ENCODE measurements around the gene ASIC4. TPM values are rescaled to one million over a fixed set of nuclear protein-coding genes. Genes with fewer than 3 reads are reported as not detected.

Gene ASIC4
- polyA plus RNA-seq, 3 donors from 2014 or later: not detected

DNA sequence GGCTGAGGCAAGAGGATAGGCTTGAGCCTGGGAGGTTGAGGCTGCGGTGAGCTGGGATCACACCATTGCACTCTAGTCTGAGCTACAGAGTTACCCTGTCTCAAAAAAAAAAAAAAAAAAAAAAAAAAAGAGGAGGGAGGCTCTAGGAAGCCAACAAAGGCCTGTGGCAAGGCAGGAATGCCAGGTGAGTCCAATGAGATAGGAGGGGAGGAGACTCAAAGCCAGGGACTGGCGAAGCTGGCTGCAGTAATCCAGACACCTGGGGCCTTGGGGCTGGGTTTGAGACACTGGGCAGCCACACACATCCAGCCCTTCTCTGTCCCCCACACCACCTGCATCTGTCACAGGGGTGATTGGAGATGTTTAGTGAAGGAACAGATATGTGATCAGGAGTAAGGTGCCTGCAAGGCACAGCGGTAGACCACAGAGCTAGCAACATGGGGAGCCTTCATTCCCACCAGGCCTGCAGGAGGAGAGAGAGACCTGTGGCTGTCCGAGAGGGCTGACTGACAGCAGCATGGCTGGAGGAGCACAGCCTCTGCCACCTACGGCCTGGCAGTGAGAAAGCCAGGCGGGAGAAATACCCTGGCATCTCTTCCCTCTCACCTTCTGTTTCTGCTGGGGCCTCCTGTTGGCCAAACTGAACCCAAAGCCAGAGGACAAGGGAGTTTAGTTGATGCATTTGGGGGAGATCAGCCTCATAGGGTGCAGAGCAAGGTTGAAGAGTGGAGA lies 19.8 kb downstream of the ASIC4 start:
- no peak overlapping the region for H3K4me3 Mint-ChIP-seq
- peaks cover 0 to 2% (median 0%) of the 10 kb centered on the region in 6 donors for H3K9me3 Mint-ChIP-seq
- DNase-seq: no peak
- H3K4me1 Mint-ChIP-seq: no peaks in the 10 kb centered on the region
- no peaks in the 10 kb centered on the region for H3K36me3 Mint-ChIP-seq
- peaks cover 8 to 13% (median 8%) of the 10 kb centered on the region in 3 donors for H3K27me3 Mint-ChIP-seq (ENCODE audit: low read depth in 3 of 3)
- no peak overlapping the region for H3K27ac Mint-ChIP-seq

DNA sequence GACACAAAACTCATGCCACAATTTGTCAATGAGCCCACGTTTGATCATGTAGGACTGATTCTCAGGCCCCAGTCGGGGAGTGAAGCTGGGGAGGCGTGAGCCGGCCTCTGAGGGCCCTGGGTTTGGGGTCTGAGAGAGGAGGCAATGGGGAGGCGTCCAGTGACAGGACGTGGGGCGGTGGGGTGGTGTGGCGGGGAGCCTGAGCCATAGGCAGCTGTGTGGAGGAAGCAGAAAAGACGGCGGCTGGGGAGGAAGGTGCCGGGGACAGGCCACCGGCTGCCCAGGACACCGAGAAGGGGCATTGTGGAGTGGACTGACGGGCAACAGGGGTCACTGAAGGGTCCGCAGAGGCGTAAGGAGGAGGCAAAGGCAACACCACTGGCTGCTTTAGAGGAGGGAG lies 22.1 kb downstream of the ASIC4 start:
- Mint-ChIP-seq H3K36me3 (no peaks in the 10 kb centered on the region), H3K9me3 (no peaks in the 10 kb centered on the region), H3K27me3 (ENCODE audit: low read depth in 3 of 3) (peaks cover 2 to 4% (median 3%) of the 10 kb centered on the region in 3 donors), H3K27ac (no peak overlapping the region), H3K4me3 (no peak overlapping the region), H3K4me1 (peaks cover 5 to 6% of the 10 kb centered on the region in 2 donors)
- DNase-seq: no peak

DNA sequence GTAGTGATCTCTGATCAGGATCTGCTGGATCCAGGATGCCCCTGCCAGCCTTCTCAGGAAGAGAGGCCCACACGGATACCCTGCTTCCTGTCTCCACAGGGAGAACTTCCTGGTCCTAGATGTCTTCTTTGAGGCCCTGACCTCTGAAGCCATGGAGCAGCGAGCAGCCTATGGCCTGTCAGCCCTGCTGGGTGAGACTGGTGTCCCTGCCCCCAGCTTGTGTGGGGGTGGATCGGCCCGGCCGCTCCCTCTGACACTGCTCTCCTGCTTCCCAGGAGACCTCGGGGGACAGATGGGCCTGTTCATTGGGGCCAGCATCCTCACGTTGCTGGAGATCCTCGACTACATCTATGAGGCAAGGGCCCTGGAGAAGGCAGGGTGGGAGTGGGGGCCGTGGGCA lies 22.7 kb downstream of the ASIC4 start:
- Mint-ChIP-seq H3K27me3 (ENCODE audit: low read depth in 3 of 3) (peaks cover 2 to 3% (median 2%) of the 10 kb centered on the region in 3 donors), H3K4me1 (peaks cover 7 to 9% of the 10 kb centered on the region in 2 donors), H3K9me3 (no peaks in the 10 kb centered on the region), H3K36me3 (no peaks in the 10 kb centered on the region), H3K4me3 (no peak overlapping the region), H3K27ac (no peak overlapping the region)
- no peak for DNase-seq

DNA sequence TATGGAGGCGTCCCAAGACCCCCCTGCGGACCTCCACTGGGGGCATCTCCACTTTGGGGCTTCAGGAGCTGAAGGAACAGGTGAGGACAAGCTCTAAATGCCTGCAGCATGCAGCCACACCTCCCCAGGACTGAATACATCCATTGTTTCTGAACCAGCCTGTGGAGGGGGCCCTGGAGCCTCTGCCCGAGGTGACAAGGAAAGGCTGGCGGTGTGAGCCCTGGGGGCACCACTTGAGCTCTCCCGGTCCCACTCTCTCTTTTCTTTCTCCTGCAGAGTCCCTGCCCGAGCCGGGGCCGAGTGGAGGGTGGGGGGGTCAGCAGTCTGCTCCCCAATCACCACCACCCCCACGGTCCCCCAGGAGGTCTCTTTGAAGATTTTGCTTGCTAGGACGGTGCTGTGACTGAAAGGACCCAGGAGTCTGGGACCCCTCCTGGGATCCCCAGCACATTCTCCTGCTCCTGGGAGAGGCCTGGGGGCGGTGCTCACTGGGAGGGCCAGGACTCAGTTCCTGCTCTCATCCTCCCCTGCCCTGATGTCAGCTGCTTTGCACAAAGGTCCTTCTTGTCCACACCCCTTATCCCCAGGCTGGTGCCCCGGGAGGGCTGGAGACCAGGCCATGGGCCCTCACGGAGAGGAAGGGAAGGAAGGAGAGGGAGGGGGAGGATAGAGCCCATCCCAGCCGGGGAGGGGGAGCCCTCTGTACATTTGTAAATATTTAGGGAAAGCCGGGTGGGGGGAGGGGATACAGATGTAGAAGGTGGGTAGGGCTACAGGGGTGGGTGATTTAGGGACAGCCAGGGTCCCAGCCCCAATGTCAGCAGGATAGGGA lies 23.6 kb downstream of the ASIC4 start:
- no peak overlapping the region for H3K27ac Mint-ChIP-seq
- peaks cover 2 to 3% (median 2%) of the 10 kb centered on the region in 3 donors for H3K27me3 Mint-ChIP-seq (ENCODE audit: low read depth in 3 of 3)
- no peaks in the 10 kb centered on the region for H3K36me3 Mint-ChIP-seq
- DNase-seq: no peak
- peaks cover 16 to 18% of the 10 kb centered on the region in 2 donors for H3K4me1 Mint-ChIP-seq
- H3K4me3 Mint-ChIP-seq: no peak overlapping the region
- no peaks in the 10 kb centered on the region for H3K9me3 Mint-ChIP-seq

DNA sequence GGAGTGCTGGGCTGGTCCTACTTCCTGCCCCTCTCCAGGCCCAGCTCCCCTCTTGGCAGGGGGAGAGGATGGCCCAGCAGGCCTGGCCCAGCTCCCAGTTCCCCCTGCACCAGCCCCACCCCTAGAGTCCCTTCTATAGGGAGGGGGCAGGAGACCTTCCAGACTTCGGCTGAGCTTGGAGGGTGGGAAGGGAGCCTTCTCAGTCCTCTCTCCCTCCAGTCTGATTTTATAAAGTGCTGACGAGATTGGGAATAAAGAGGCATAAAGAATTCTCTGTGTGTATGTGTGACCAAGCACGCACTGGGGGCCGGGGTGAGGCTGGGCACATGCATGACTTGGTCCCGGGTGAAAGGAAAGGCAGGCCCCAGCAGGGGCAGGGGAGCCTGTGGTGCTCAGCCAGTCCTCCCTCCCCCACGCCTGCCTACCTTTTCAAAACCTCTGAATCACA lies 24.2 kb downstream of the ASIC4 start:
- Mint-ChIP-seq H3K27ac (no peak overlapping the region), H3K36me3 (no peaks in the 10 kb centered on the region), H3K9me3 (no peaks in the 10 kb centered on the region), H3K27me3 (ENCODE audit: low read depth in 3 of 3) (peaks cover 2 to 3% (median 2%) of the 10 kb centered on the region in 3 donors), H3K4me3 (no peak overlapping the region), H3K4me1 (peaks cover 16 to 19% of the 10 kb centered on the region in 2 donors)
- DNase-seq: no peak

DNA sequence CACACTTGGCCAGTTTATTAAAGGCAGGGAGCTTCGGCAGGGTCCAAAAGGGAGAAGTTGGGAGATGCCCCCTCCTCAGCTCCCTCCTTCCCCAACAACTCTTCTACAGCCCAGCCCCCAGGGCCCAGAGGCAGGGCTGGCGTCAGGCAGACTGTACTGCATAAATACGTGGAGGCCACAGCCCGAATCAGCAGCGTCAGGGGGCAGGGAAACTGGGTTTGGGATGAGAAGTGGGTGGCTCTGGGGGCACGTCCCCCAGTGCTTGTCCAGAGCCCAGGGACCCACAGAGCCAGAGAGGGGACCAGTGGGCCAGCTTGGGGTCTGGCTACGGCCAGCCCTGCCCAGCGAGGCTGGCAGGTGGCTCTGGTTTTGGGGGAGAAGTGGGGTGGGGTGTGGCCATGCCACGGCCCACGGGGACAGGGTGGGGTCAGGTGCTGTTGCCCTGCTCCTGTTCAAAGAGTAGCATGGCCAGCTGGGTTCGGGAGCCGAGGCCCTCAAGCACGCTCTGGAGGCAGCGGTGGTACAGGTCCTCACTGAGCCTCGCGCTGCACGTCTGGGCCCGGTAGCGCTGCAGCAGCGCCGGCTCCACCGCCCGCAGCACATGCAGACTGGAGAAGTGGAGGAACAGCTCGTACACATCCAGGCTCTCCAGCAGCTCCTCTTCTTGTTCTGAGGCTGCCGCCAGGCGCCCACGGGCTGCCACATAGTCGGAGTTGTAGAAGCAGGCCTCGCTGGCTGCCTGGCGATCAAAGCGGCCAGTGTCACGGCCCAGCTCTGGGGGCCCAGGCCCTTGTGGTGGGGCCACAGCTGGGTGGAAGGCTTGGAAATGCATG lies 24.9 kb downstream of the ASIC4 start:
- H3K4me3 Mint-ChIP-seq: no peak overlapping the region

DNA sequence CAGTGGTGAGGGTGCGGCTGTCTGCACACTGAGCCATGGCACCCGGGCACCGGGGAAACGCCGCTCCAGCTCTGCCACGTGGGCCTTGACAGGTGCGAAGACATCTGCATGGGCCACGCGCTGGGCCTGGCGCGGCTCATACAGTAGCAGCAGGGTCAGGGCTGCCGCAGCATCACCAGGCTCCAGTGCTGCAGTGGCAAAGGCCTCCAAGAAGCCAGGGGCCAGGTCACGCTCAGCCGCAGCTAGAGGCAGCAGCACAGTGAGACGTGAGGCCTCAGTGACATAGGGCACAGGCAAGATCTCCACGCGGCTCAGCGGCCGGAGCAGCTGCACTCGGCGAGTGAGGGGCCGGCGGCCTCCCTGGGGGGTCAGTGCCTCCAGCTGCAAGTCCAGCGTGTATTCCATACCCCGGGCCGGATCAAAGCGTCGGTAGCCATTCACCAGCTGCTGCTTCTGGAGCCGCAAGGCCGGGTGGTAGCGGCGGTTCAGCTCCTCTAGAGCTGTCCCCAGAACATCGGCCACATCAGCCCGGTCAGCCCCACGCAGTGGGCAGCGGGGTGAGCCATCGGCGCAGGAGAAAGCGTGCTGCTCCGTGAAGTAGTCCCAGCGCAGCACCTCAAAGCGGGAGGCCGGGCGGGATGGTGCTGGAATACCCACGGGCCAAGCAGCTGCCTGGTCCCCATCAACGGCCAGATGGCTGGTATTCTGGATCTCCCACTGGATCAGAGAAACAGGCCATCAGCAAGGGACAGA lies 25.8 kb downstream of the ASIC4 start:
- H3K4me3 Mint-ChIP-seq: no peak overlapping the region
- no peak for DNase-seq
- H3K9me3 Mint-ChIP-seq: no peaks in the 10 kb centered on the region
- peaks cover 4 to 5% (median 4%) of the 10 kb centered on the region in 3 donors for H3K27me3 Mint-ChIP-seq (ENCODE audit: low read depth in 3 of 3)
- no peaks in the 10 kb centered on the region for H3K36me3 Mint-ChIP-seq
- H3K27ac Mint-ChIP-seq: no peak overlapping the region
- peaks cover 26 to 30% of the 10 kb centered on the region in 2 donors for H3K4me1 Mint-ChIP-seq

More for the DNA sequence above, 24.9 kb downstream of the ASIC4 start:
- H3K27me3 Mint-ChIP-seq (ENCODE audit: low read depth in 3 of 3): peaks cover 3% of the 10 kb centered on the region in 3 donors
- H3K36me3 Mint-ChIP-seq: no peaks in the 10 kb centered on the region
- no peak overlapping the region for H3K27ac Mint-ChIP-seq
- peaks cover 17 to 20% of the 10 kb centered on the region in 2 donors for H3K4me1 Mint-ChIP-seq
- H3K9me3 Mint-ChIP-seq: no peaks in the 10 kb centered on the region
- DNase-seq: no peak

DNA sequence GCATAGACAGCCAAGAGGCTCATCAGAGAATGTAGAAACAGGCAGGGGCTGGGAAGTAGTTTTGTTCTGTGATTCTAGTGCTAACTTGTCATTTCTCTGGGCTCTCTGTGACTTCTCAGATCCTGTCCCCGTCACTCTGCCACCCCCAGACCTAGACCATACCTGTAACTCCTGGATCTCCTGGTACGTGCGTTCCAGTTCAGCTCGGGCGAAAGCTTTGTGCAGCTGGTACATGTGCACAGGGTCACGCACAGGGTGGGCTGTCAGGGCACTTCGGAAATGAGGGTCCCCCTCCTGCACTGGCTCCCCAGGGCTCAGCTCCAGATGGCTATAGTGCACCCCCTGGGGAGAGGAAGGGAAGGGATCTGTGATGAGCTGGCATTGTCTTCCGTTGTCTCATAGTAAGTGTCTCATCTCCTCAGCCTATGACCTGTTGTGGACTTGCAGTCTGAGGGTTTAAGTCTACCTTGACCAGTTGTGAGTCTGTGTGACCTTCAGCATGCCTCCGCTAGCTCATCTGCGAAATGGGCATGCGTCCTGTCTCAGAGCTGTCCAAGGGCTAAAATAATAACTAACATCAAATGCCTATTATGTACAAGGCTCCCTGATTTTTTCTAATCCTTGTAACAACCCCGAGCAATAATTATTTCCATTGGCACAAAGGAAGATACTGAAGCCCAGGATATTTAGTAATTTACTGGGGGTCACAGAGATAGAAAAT lies 26.7 kb downstream of the ASIC4 start:
- Mint-ChIP-seq H3K27me3 (ENCODE audit: low read depth in 3 of 3) (peaks cover 2 to 5% (median 5%) of the 10 kb centered on the region in 3 donors), H3K9me3 (no peaks in the 10 kb centered on the region), H3K27ac (peak overlapping the region in 1 of 6 donors; percentile 20), H3K4me1 (peaks cover 26 to 30% of the 10 kb centered on the region in 2 donors), H3K4me3 (peak overlapping the region; percentile 60 to 87 (median 65)), H3K36me3 (no peaks in the 10 kb centered on the region)
- no peak for DNase-seq

DNA sequence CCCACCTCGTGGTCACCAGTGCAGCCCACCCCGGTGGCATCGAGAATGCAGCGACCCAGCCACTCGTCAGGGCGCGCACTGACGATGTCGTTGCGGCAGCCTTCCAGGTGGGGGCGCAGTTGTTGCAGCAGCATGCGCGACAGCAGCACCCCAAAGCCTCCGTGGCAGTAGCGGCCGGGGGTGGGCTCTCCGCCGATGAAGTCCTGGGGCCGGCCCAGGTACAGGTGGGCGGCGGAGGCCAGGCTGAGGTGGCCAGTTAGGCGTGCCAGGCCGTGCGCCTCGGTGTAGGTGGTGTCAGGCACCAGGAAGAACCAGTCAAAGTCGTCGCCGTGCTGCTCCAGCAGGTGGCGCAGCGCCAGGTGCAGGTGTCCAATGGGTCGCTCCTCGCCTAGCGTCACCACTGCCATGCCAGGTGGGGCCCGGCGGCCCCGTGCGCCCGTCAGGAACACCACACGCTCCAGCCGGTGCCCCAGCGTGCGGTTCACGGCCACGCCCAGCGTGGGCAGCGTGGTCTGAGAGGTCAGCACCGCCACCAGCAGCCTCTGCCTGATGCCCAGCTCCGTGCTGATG lies 27.4 kb downstream of the ASIC4 start:
- Mint-ChIP-seq H3K36me3 (no peaks in the 10 kb centered on the region), H3K27me3 (ENCODE audit: low read depth in 3 of 3) (peaks cover 4 to 5% (median 5%) of the 10 kb centered on the region in 3 donors), H3K9me3 (no peaks in the 10 kb centered on the region), H3K27ac (peak overlapping the region in 1 of 6 donors; percentile 20), H3K4me1 (peaks cover 26 to 30% of the 10 kb centered on the region in 2 donors), H3K4me3 (peak overlapping the region; percentile 65 to 92 (median 85))
- peak; percentile 83 to 84 (median 84) for DNase-seq

DNA sequence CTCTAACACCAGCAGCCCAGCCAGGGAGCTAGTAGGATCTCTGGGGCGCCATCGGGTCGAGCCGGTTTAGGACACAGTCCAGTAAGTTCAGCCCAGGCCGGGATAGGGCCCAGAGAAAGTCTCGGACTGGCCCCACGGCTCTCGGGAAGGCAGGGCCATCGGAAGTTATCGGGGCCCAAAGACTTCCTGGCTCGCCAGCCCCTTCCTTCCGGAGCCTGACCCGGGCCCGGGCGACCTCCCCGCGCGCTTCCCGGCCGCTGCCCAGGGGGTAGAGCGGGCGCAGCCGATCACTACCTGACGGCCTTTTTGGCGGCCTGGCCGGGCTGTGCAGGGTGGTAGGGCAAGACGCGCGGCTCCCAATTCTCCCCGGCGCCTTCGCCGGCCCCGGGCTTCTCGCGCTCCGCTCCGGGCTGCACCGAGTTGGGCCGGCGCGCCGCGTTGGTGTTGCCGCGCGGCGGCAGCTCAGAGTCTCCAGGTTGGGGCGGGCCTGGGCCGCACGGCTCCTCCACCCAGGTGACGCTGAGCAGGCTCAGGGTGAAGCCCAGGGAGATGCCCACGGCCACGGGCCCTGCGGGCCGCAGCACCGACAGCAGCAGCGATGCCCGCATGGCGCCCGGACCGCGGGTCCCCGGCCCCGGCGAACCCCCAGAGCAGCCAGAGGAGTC lies 28.8 kb downstream of the ASIC4 start:
- Mint-ChIP-seq H3K27me3 (ENCODE audit: low read depth in 3 of 3) (peaks cover 5 to 7% (median 7%) of the 10 kb centered on the region in 3 donors), H3K27ac (peak overlapping the region; percentile 50 to 79 (median 70)), H3K4me3 (peak overlapping the region; percentile 85 to 92 (median 86)), H3K4me1 (peaks cover 26 to 30% of the 10 kb centered on the region in 2 donors), H3K9me3 (no peaks in the 10 kb centered on the region), H3K36me3 (no peaks in the 10 kb centered on the region)
- no peak for DNase-seq

DNA sequence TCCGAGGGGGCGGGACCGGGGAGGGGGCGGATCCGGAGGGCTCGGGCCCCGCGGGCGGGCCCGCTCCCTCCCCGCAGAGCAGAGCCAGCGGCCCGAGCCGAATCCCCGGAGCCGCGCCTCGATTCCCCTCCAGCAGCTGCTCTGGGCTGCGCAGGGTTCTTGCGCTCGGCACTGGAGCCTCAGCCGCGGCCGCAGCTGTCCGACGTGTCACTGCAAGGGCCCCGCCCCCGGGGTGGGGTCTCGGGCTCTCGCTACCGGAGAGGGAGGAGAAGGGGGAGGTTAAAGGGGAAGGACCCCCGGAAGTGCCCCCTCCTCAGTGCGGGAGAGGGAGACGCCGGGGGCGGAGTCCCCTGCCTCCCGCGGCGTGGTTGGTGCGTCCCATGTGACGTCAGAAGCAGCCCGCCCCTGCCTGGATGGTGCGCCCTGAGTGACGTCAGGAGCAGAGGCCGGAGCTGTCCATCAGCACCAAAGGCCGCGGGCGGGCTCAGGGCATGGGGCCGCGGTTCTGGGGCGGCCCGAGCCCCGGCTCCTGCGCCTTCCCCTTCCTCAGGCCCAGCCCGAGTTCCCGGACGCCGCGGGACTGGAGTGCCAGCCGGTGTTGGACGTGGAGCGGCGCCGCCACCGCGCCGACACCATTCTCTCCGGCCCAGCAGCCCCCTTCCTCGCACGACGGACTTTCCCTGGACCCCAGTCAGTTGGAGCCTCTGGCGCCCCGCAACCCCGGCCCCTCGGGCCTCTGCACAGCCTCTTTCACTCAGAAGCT lies 29.5 kb downstream of the ASIC4 start, which contains the start of the genes CHPF and TMEM198:
TSS of gene CHPF (minus strand) at position 214 of the 763 bp plus-strand sequence. CDS start 271 bp downstream, outside the sequence.
TSS of gene TMEM198 (plus strand) at position 433 of the 763 bp plus-strand sequence. CDS start 700 bp downstream, outside the sequence.
- DNase-seq: peak; percentile 93 to 94 (median 93)
- peak within 1 kb of the TSS; percentile 52 to 86 (median 72) for H3K27ac Mint-ChIP-seq
- H3K36me3 Mint-ChIP-seq: no peaks in the 10 kb centered on the region
- no peaks in the 10 kb centered on the region for H3K9me3 Mint-ChIP-seq
- peak within 1 kb of the TSS; percentile 85 to 92 (median 86) for H3K4me3 Mint-ChIP-seq
- H3K27me3 Mint-ChIP-seq (ENCODE audit: low read depth in 3 of 3): peaks cover 5 to 8% (median 7%) of the 10 kb centered on the region in 3 donors
- H3K4me1 Mint-ChIP-seq: peaks cover 26 to 30% of the 10 kb centered on the region in 2 donors
